Putamen (tissue), 1 donor: ENCODE data around the gene MINDY4.
"Not testable (repeated sequence)": the region's sequence is repeated elsewhere in the genome, so short reads cannot be mapped to it uniquely, and the experiment has no call there.

Experiments
- DNase-seq: peaks from one replicate; pipeline ENCODE4 v3.0.0-alpha.2; 2016; ENCODE audit warnings: low spot score

Gene MINDY4

DNA sequence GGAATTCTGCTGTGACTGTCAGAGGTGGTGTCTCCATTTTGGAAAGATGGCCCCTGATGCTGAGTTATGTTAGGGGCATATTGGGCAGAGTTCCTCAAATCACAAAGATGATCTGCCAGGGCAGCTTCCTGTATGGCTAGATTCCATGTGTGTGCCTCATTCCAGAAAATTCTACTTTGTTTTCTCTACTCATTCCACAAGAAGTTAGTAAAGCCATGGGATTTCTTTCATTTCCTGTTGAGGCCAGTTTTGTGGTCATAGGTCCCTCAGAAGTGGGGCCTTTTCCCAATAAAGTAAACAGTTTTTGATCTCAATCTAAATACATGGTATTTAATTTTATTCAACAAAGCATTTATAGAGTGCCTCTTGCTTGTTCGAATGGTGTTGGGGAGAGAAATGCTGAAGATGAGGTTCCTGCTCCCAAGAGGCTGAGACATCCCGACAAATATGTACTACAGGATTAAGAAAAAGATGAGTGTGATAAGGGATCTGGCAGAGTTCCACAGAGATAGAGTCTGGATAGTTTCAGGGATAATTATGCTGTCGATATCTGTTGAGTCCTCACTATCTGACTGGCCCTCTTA lies 33.0 kb downstream of the MINDY4 start:
- DNase-seq, result no peak

GRCh38 chr7:30805081-30805691 lies 34.0 kb downstream of the MINDY4 start:
- DNase-seq, result no peak

GRCh38 chr7:30805931-30806330 lies 34.7 kb downstream of the MINDY4 start:
- DNase-seq, result no peak

DNA sequence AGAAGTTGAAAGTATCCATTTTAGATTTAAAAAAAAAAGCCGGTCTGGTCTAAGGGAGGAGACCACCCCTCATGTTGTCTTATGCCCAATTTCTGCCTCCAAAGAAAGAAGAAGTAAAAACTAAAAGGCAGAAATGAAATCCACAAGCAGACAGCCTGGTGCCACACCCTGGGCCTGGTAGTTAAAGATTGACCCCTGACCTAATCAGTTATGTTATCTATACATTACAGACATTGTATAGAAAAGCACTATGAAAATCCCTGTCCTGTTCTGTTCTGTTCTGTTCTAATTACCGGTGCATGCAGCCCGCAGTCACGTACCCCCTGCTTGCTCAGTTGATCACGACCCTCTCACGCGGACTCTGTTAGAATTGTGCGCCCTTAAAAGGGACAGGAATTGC lies 36.3 kb downstream of the MINDY4 start:
- DNase-seq, result not testable (repeated sequence)

DNA sequence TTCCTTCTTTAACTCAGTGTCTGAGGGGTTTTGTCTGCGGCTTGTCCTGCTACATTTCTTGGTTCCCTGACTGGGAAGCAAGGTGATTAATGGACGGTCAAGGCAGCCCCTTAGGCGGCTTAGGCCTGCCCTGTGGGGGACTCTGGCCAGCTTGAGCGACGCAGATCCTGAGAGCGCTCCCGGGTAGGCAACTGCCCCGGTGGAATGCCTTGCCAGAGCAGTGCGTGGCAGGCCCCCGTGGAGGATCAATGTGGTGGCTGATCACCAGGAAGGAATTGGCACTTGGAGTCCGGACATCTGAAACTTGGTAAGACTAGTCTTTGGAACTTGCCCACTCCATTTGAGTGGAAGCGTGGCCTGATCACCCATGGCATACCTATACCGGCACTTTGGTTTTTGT lies 36.7 kb downstream of the MINDY4 start:
- DNase-seq, result not testable (repeated sequence)

DNA sequence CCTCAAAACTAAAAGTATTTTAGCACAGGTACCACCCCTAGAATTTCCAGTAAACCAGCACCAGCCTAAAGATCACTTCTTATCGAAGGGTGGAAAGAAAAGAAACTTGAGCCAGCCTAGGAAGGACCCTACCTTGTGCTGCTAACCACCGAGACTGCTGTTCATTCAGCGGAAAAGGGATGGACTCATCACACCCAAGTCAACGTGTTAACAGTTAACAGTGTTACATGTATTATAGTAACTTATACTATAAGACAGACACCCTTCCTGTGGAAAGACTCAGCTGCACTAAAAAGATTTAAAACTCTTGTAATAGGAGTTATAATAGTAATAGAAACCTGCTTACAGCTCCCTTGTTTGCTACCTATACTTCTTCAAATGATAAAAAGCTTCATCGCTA lies 39.8 kb downstream of the MINDY4 start:
- DNase-seq, result no peak

GRCh38 chr7:30812676-30813075 lies 41.5 kb downstream of the MINDY4 start:
- no peak for DNase-seq

DNA sequence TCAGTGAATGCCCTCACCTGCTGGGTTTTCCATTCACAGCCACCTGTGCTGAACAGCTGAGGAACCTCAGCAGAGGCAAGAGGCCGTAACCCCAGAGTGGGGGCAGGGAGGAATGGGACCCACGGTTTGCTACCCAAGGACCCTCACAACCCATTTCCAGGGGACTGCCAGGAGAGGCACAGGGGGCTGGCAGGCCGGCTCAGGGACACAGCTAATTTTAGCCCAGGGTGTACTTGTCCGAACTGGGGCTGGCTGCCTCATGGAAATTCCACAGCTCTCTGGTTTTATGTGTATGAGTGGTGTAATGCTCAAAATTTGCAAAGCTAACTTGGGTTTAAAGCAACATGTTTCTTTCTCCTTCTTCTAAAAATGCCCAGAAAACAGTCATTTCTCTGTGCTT lies 42.2 kb downstream of the MINDY4 start:
- DNase-seq, result no peak

GRCh38 chr7:30814700-30815387 lies 43.6 kb downstream of the MINDY4 start:
- no peak for DNase-seq

GRCh38 chr7:30815388-30815854 lies 44.2 kb downstream of the MINDY4 start:
- DNase-seq, result no peak

DNA sequence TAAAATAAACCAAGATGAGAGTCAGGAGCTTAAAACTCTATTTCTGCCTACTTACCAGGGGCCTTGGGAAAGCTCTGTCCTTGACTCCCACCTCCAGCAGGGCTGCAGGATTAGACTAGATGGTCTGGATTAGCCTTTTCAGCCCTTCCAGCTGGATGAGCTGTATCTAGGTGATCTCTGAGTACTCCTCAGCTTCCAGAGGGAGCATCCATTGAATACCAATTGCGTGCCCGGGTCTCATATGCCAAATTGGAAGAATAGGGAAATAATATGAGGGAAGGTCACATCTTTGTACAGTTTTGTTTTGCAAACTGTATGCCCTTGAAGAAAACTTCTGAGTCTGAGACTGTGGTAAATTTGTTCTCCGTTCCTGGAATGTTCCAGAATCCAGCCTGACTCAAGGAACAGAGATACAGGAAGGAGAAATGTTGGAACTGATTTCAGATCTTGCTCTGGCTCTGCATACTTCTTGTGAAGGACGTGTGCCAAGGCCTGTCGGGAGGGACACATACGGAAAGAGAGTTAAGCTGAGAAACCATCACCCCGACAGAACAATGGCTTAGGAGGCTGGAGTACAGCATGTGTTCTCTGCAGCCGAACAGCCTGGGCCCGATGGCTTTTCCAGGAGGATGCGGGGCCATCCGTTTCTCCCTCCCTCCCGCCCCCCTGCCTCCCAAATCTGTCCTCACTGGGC lies 44.9 kb downstream of the MINDY4 start:
- no peak for DNase-seq

DNA sequence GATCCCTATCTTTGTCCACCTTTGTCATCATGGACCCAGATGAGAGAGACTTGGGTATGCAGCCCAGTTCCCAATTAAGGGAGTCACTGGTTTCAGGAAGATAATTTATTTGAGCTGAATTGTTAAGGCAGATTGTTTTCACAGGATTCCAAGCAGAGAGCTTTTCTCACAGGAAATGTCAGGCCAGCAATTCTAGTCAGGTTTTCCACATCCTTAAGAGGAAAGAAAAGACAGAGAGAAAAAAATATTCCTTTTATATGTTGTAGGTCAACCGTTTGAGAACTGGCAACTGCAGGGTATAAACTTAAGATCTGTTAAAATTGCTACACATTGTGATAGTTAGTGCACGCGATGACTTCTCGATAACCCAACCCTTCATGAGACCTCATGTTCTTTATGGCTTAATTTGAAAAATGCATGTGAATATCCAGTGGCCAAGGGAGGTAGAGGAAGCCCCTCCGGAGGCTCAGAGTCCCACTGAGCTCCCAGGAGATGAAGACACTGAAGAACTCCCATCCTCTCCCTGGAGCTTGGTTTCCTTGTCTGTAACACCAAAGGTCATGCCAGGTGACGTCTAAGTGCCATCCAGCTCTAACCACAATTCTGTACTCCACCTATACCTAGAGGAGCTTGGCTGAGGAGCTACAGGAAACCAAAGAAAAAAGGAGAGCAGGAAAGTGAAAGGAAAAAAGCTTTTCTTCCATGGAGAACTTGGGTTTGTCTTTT lies 45.6 kb downstream of the MINDY4 start:
- DNase-seq, result no peak

DNA sequence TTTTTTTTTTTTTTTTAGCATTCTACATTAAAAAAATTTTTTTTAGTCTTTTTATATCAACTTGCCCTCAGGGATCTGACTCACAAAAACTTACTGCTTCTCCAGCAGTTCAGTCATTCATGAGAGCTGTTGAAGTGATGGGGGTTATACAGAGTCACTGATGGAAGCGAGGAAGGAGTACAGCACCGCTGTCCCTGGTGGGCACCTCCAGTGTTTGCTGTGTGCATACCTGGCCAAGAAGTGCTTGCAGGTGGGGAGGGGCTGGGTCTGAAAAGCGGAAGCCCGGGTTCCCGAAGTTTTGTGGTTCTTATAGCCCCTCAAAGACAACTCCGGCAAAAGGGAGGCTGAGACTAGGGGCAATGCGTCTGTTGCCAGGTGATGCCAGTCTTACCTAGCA lies 46.2 kb downstream of the MINDY4 start:
- no peak for DNase-seq

GRCh38 chr7:30824821-30825720 lies 53.9 kb downstream of the MINDY4 start:
- no peak for DNase-seq

GRCh38 chr7:30826181-30826580 lies 55.0 kb downstream of the MINDY4 start:
- no peak for DNase-seq

GRCh38 chr7:30828591-30828990 lies 57.4 kb downstream of the MINDY4 start:
- no peak for DNase-seq

DNA sequence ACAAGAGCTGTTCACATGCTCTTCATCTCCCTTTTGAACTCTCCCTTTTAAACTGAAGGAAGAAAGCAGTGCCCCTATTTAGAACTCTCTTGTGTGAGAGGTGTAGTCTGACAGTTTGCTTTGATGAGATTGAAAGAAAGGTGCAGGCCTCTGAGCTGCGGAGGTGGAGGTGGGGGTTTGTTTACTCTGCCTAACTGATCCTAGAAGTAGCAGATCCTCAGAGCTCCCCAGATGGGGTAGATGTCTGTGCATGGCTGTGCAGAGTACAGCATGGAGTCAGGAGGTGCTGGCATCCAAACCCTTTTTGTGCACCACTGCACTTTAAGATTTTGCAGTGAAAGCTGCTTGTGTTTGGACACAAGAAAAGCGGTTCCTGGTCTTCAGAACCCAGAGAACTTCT lies 58.3 kb downstream of the MINDY4 start:
- DNase-seq, result peak; percentile 66

DNA sequence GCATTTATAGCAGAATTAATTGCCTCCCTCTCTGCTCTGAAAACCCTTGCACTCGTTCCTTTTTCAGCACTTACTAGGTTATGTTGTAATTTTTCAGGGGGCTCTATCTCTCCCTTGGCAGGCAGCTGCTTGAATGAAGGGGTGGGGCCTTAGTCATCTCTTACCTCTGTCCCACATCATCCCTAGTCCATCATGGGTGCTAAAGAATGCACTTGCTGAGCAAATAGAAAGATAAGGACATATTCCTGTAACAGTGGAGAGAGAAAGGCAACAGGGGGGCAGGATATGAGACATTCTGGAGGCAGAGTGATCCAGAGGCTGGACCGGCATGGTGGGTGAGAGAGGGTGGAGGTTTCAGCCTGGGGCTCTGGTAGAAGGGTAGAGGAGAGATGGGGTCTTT lies 60.0 kb downstream of the MINDY4 start:
- DNase-seq, result no peak

- no peak for DNase-seq
These were observed 60.7 kb downstream of the MINDY4 start for GRCh38 chr7:30831936-30832335.

- not testable (repeated sequence) for DNase-seq
These were observed 62.9 kb downstream of the MINDY4 start for GRCh38 chr7:30834017-30834674.
